Activated naive CD4-positive, alpha-beta T cell treated with anti-CD3 and anti-CD28 coated beads, Interleukin-2, amount 50 U/mL, for 72 hours (primary cell): Measurements from ENCODE around the gene ENPP3. TPM values are rescaled to one million over a fixed set of nuclear protein-coding genes. Genes with fewer than 3 reads are reported as not detected.

Source experiments
- ATAC-seq, 2 donors: fragments of 150-1000 bp; cut with Tn5 transposase; 2 replicates each; pipeline ENCODE4 v1.10.0; 2021; ENCODE audit warnings: mild to moderate bottlenecking in 2 of 2, moderate library complexity in 2 of 2
- DNase-seq, 2 donors: peaks; one replicate each; pipeline ENCODE4 v3.0.0; 2021 to 2022; ENCODE audit warnings: low spot score in 2 of 2
- H3K27ac Mint-ChIP-seq, 2 donors: one replicate each; pipeline ENCODE4 v1.8.0; 2022; ENCODE audit warnings: mild to moderate bottlenecking in 2 of 2, mixed read lengths in 2 of 2
- H3K36me3 Mint-ChIP-seq, 2 donors: one replicate each; pipeline ENCODE4 v1.8.0; 2022; ENCODE audit warnings: mixed read lengths in 2 of 2
- H3K9me3 Mint-ChIP-seq, 2 donors: one replicate each; pipeline ENCODE4 v1.8.0; 2022; ENCODE audit warnings: mixed read lengths in 2 of 2
- total RNA-seq, 2 donors: library from RNA; stranded (reverse); gene quantifications; one replicate each; pipeline ENCODE4 v1.2.3, GENCODE V29; 2022

The ENPP3 gene
- total RNA-seq: 1 to 10 TPM in 1 of 2 donors, under 1 TPM in 1; 0.18 to 1.4 TPM

GRCh38 chr6:131636880-131637792 lies at the start of gene ENPP3:
ENPP3 (plus strand) TSS chr6:131637302; CDS start chr6:131637385, 83 bp downstream.
- H3K27ac Mint-ChIP-seq: no peak within 1 kb of the TSS
- no peaks in the 10 kb centered on the region for H3K36me3 Mint-ChIP-seq

GRCh38 chr6:131587909-131588308 lies 49.2 kb upstream of the ENPP3 start:
- DNase-seq (no peak), ATAC-seq (no peak)
- Mint-ChIP-seq H3K9me3 (no peaks in the 10 kb centered on the region), H3K36me3 (no peaks in the 10 kb centered on the region), H3K27ac (peak overlapping the region in 1 of 2 donors; percentile 6)

More at GRCh38 chr6:131636880-131637792, at the start of gene ENPP3:
- no peaks in the 10 kb centered on the region for H3K9me3 Mint-ChIP-seq
- DNase-seq (no peak), ATAC-seq (no peak)

GRCh38 chr6:131588643-131589042 lies 48.5 kb upstream of the ENPP3 start:
- Mint-ChIP-seq H3K27ac (no peak overlapping the region), H3K36me3 (no peaks in the 10 kb centered on the region), H3K9me3 (no peaks in the 10 kb centered on the region)
- DNase-seq: no peak
- ATAC-seq: no peak

GRCh38 chr6:131592935-131593334 lies 44.2 kb upstream of the ENPP3 start:
- DNase-seq: no peak
- no peak overlapping the region for H3K27ac Mint-ChIP-seq
- no peaks in the 10 kb centered on the region for H3K9me3 Mint-ChIP-seq
- ATAC-seq: no peak
- H3K36me3 Mint-ChIP-seq: no peaks in the 10 kb centered on the region

- H3K9me3 Mint-ChIP-seq: no peaks in the 10 kb centered on the region
- DNase-seq (no peak), ATAC-seq (no peak)
- H3K27ac Mint-ChIP-seq: no peak overlapping the region
- H3K36me3 Mint-ChIP-seq: no peaks in the 10 kb centered on the region
These were observed 43.0 kb upstream of the ENPP3 start for GRCh38 chr6:131594074-131594473.

GRCh38 chr6:131597446-131597845 lies 39.7 kb upstream of the ENPP3 start:
- peaks cover 0 to 6% of the 10 kb centered on the region in 2 donors for H3K36me3 Mint-ChIP-seq
- H3K27ac Mint-ChIP-seq: no peak overlapping the region
- ATAC-seq: no peak
- no peaks in the 10 kb centered on the region for H3K9me3 Mint-ChIP-seq
- DNase-seq: no peak

- no peak for ATAC-seq
- Mint-ChIP-seq H3K9me3 (no peaks in the 10 kb centered on the region), H3K36me3 (peaks cover 9 to 15% of the 10 kb centered on the region in 2 donors), H3K27ac (no peak overlapping the region)
- DNase-seq: no peak
These were observed 36.4 kb upstream of the ENPP3 start for GRCh38 chr6:131600716-131601115.

GRCh38 chr6:131602781-131603312 lies 34.3 kb upstream of the ENPP3 start:
- no peak for ATAC-seq
- no peak overlapping the region for H3K27ac Mint-ChIP-seq
- H3K36me3 Mint-ChIP-seq: peaks cover 9 to 15% of the 10 kb centered on the region in 2 donors

GRCh38 chr6:131613296-131613925 lies 23.7 kb upstream of the ENPP3 start:
- peaks cover 0 to 8% of the 10 kb centered on the region in 2 donors for H3K36me3 Mint-ChIP-seq
- ATAC-seq: peak in 1 of 2 donors; percentile 61

More at GRCh38 chr6:131602781-131603312, 34.3 kb upstream of the ENPP3 start:
- H3K9me3 Mint-ChIP-seq: no peaks in the 10 kb centered on the region
- DNase-seq: no peak

GRCh38 chr6:131615275-131615674 lies 21.8 kb upstream of the ENPP3 start:
- Mint-ChIP-seq H3K36me3 (no peaks in the 10 kb centered on the region), H3K9me3 (no peaks in the 10 kb centered on the region), H3K27ac (no peak overlapping the region)
- DNase-seq (no peak), ATAC-seq (no peak)

More at GRCh38 chr6:131613296-131613925, 23.7 kb upstream of the ENPP3 start:
- DNase-seq: no peak
- Mint-ChIP-seq H3K27ac (no peak overlapping the region), H3K9me3 (no peaks in the 10 kb centered on the region)

- H3K27ac Mint-ChIP-seq: peak within 1 kb of the TSS; percentile 93 to 99
- DNase-seq: peak; percentile 90 to 99
- peak; percentile 80 to 92 for ATAC-seq
- peaks cover 5 to 7% of the 10 kb centered on the region in 2 donors for H3K36me3 Mint-ChIP-seq
- H3K9me3 Mint-ChIP-seq: no peaks in the 10 kb centered on the region
These were observed 9.1 kb upstream of the ENPP3 start, which contains the start of gene MED23 for GRCh38 chr6:131627724-131628682. MED23 (minus strand) TSS chr6:131628242; CDS start chr6:131628049, 193 bp downstream.

- H3K36me3 Mint-ChIP-seq: peaks cover 5 to 7% of the 10 kb centered on the region in 2 donors
- peak overlapping the region; percentile 50 to 93 for H3K27ac Mint-ChIP-seq
- no peak for DNase-seq
- ATAC-seq: peak; percentile 25 to 35
- H3K9me3 Mint-ChIP-seq: no peaks in the 10 kb centered on the region
These were observed 8.4 kb upstream of the ENPP3 start for GRCh38 chr6:131628726-131629125.

- peaks cover 5 to 7% of the 10 kb centered on the region in 2 donors for H3K36me3 Mint-ChIP-seq
- no peaks in the 10 kb centered on the region for H3K9me3 Mint-ChIP-seq
- H3K27ac Mint-ChIP-seq: peak overlapping the region; percentile 57 to 93
- peak; percentile 14 to 57 for ATAC-seq
- no peak for DNase-seq
These were observed 7.5 kb upstream of the ENPP3 start for GRCh38 chr6:131629651-131630050.

GRCh38 chr6:131631625-131632289 lies 5.3 kb upstream of the ENPP3 start:
- Mint-ChIP-seq H3K9me3 (no peaks in the 10 kb centered on the region), H3K36me3 (peaks cover 5 to 7% of the 10 kb centered on the region in 2 donors), H3K27ac (no peak overlapping the region)
- ATAC-seq (no peak), DNase-seq (no peak)
